Glomerular visceral epithelial cell (primary cell): ENCODE measurements around the gene SP3.

ENCODE experiments used
- DNase-seq: peaks from one replicate; pipeline ENCODE4 v3.0.0-alpha.2; 2016; ENCODE audit errors: extremely low spot score

SP3 gene

DNA sequence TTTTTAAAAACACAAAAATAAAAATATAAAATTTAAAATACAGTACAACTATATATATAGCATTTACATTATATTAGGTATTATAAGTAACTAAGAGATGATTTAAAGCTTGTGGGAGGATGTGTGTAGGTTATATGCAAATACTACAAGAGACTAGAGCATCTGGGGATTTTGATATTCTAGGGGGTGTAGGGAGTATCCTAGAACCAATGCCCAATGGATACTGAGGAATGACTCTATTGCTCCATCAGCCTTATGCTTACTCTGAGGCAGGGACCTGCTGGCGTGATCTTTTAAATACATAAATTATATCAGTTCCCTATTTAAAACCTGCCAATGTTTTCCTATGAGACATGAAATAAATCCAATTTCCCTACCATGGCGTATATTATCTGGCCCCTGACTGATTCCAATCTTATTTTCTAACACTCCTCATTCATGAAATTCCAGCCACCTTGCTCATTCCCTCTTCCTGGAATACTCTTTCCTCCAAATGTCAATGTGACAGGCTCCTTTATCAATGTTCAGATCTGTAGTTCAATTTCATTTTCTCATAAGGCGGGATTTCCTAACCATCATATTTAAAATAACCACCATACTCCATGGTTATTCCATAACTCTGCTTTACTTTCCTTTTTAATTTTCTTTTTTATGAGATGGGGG is 22.2 kb downstream of the SP3 start:
- no peak for DNase-seq

DNA sequence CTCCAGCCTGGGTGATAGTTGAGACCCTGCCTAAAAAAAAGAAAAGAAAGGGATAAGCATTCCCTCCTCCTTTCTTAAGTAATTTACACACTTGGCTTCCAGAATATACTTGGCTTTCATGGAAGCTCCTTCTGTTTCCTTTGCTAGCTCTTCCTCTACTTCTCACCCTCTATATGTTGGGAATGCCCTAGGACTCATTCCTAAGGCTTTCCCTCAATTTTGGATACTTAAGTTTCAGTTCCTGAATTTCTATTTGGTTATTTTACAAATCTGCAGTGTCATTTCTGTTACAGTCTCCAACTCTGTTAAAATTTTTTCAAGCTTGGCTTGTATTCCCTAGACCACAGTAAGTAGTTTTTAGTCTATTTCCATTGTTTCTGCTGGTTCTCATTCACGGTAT is 23.6 kb downstream of the SP3 start:
- DNase-seq = no peak

DNA sequence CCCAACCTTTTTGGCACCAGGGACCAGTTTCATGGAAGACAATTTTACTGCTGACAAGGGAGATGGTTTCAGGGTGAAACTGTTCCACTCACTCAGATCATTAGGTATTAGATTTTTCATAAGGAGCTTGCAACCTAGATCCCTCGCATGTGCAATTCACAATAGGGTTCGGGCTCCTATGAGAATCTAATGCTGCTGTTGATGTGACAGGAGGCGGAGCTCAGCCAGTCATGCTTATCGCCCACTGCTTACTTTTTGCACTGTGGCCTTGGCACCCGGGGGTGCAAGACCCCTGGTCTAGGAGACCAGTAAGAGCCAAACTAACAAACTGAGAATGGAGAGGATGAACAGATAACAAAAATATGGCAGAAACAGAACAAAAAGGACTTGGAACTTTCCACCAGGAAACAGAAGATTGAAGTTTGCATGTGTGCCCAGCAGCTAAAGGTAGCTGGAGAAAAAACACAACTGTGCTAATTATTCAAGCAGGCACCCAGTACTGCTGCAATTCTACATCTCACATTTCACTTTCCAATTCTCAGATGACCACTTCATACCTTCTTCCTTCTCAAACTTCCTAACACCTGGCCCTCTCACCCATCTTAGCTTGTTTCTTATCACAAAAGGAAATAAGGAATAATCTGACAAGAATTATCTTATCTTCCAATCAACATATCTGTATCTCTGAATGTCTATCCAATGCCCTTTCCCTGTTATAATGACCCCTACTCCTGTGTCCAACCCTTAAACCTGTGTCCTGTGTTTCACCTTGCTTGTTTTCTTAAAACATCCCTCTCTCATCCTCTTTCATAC is 24.8 kb downstream of the SP3 start:
- no peak for DNase-seq

- no peak for DNase-seq
These were observed 26.3 kb downstream of the SP3 start for GRCh38 chr2:173938700-173939384.

- no peak for DNase-seq
These were observed 29.9 kb downstream of the SP3 start for GRCh38 chr2:173935305-173935704.

GRCh38 chr2:173934895-173935294 is 30.3 kb downstream of the SP3 start:
- DNase-seq = peak; percentile 11

GRCh38 chr2:173931751-173932150 is 33.4 kb downstream of the SP3 start:
- DNase-seq = no peak

DNA sequence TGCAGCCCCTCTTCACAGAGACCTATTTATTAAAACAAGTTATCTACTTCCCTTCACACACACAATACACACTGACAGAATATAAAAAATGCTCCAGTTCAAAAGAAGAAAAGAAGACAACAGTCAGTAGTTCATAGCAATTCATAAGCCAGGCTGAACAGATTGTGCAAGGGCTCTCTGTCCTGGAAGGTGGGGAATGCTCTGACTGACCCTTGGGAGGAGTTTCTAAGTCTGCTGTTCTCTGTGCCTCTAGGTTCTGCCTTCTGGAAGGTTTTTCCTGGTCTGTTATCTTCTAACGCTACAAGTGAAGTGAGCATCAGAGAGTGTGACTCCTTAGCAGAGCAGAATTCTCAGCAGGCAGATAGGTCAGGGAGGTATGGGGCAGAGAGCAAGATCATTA is 35.7 kb downstream of the SP3 start:
- DNase-seq = no peak

GRCh38 chr2:173926875-173927274 is 38.3 kb downstream of the SP3 start:
- no peak for DNase-seq

GRCh38 chr2:173924285-173924684 is 40.9 kb downstream of the SP3 start:
- no peak for DNase-seq

DNA sequence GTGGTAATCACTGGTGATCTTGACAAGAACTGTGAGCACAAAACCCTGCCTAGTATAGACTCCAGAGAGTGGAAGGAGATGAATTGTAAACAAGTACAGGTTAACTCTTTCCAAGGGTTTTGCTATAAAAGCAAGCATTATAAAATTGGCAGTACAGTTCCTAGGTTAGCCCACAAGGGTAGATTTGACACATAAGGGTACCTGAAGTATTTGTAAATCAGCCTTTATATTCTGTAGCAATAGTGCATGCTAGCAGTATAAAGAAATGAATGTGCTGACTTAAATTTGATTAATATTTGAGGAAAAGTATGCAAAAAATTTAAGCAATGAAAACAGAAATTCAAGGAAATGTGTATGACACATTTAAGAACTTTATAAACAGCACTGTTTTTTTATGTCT is 42.4 kb downstream of the SP3 start:
- no peak for DNase-seq

DNA sequence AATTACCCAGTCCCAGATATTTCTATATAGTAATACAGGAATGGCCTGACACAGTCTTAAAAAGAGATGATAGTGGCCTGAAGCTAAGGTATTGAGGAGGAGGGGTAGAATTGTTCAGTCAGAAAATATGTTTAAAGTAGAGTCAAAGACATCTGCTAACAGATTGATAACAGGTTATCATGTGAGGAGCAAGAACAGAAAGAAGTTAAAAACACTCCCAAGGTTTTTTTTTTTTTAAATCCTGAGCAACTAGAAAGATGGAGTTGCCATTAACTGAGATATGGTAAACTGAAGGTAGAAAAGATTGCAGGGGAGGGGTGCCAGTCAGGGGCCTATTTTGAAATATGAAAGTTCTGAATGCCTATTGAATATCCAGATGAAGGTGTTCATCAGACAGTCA is 43.1 kb downstream of the SP3 start:
- DNase-seq = no peak

DNA sequence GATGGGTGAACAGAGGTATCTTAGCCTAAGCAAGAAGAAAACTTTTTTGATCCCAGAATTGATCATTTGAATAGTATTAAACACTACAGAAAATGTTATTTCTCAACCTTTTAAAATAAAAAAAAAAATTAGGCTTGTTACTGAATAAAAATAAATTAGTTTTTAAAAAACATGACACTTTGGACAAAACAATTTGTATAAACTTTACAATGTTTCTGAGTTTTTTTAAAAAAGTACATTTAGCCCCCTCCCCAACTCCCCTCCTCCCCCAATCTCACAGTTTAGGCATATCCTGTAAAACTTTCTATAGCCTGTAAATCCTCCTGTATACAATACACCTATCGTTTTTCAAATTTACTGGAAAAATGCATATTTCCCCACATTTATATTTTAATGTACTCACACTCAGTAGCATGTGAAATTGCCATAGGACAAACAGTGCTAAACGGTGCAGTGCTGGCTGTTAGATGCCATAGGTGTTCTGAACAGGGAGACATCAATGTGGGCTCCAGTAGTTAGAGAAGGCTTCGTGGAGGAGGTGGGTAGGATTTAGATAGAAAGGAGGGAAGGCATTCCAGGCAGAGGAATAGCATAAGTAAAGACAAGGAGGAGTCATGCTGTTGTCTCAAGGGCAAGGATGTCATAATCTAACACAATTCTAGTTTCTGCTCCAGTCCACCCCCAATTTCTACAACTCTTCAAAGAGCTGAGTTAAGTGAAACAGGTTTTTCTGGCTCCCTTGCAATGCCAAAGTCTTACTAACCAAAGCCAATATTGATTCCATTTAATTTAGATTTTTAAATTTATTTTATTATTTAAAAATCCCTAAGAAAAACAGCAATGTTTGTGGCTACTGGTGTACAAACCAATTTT is 50.9 kb downstream of the SP3 start:
- no peak for DNase-seq

- no peak for DNase-seq
These were observed 55.3 kb downstream of the SP3 start for GRCh38 chr2:173909846-173910245.

DNA sequence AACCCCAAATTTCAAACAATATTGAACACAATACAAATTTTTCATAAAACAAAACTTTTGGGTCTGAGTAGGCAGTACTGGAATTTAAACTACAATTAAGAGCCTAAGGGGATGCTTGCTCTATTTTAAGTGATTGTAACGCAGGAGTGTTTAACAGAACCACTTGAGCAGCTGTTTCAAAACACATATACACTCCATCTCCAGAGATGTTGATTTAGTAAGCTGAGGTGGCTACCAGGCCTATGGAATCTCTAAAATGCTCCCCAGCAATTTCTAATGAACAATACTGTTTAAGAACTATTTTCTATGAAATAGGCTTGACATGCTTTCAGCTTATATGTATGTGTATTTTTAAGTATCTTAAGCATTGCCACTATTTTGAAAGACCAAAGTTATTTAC is 58.5 kb downstream of the SP3 start:
- no peak for DNase-seq

DNA sequence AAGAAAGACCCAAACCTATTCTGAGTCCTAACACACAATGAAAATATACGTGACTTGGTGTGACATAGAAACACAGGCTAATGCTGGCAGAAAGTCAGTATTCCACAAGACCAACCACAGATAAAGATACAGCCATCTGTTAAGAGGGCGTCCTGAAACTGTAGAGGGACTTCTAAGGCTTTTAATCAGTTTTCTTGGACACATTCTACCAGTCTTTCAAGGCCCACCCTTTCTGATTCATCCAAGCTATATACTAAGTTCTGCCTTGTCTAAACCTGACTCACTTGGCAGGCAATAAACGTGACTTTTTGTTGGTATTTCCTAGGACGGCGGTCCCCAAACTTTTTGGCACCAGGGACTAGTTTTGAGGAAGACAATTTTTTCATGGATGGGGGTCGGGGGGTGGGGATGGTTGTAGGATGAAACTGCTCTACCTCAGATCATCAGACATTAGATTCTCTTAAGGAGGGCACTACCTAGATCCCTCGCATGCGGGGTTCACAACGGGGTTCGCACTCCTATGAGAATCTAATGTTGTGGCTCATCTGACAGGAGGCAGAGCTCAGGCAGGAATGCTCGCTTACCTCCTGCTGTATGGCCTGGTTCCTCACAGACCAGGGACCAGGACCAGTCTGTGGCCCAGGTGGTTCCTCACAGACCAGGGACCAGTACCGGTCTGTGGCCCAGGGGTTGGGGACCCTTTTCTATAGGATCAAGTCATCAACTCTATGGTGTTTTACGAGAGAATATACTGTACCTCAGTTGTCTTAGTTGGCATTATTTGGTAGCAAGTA is 61.4 kb downstream of the SP3 start:
- DNase-seq = no peak

- no peak for DNase-seq
These were observed 66.2 kb downstream of the SP3 start for GRCh38 chr2:173898996-173899395.

DNA sequence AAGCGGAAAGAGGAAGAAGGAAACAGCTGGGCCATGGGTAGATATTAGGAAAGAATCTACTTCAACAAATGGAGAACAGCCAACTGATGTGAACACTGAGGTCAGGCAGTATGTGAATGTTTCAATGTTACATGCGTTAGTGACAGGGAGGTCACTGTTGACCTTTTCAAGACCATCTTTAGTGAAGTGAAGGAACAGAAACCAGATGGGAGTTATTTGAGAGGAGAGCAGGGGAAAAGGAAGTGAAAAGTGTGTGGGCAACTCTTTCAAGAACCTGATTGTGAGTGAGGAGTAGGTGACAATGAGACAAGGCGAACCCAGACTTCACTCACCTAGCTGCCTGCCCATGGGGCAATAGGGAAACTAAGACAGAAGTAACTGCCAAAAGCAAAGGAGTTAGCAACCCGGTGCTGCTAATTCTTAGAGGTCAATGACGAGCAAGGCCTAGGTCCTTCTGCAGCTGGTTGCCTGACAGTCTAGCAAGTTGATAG is 67.0 kb downstream of the SP3 start:
- no peak for DNase-seq

DNA sequence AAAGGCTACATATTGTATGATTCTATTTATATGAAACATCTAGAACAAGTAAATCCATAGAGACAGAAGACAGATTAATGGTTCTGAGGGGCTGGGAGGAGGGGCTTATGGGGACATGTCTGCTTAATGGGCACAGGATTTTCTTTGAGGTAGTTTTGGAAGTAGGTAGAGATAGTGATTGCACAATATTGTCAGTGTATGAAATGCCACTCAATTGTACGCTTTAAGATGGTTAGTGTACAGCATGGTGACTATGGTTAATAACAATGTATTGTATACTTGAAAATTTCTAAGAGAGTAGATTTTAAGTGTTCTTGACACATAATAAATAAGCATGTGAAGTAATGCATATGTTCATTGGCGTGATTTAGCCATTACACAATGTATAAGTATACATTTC is 68.4 kb downstream of the SP3 start:
- no peak for DNase-seq

DNA sequence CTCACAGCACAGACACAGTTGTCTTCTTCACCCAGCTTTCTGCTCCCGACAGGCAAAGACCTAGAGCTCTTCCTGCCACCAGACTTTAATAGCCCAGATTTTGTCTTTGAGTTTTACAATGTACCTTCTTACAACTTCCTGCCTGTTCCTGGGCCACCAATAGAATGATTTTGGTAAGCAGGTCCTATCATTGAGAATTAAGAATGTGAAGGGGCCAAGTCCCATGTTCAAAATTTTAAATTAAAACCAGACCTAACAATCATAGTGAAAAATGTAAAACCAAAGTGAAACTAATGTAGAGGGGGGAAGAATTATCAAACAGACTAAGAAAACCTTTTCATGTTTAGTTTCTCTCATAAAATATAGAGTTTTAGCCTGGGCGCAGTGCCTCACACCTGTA is 72.8 kb downstream of the SP3 start:
- no peak for DNase-seq
